ENCODE results near the gene AFDN.

AFDN gene

DNA sequence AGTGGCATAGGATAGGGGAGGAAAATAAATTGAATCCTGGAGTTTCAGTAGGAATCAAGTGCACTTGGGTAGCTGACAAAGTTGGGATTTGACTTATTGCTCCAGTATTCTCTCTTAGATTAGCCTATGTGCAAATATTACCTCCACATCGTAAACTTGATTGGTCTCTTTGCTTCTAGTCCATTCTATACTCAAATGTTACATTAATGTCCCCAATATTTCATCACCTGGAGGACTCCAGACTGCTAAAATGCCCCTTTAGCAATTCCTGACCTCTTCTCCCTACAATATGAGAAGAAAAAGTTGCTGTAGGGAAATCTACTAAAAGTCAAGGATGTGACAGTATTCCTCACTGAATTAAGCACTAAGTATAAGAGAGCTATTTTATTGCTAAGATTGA lies 16.3 kb downstream of the AFDN start:
- DNase-seq, result no peak

- DNase-seq, result no peak
These were observed 19.1 kb downstream of the AFDN start for GRCh38 chr6:167845856-167846255.

GRCh38 chr6:167846997-167847606 lies 20.4 kb downstream of the AFDN start:
- no peak for DNase-seq

DNA sequence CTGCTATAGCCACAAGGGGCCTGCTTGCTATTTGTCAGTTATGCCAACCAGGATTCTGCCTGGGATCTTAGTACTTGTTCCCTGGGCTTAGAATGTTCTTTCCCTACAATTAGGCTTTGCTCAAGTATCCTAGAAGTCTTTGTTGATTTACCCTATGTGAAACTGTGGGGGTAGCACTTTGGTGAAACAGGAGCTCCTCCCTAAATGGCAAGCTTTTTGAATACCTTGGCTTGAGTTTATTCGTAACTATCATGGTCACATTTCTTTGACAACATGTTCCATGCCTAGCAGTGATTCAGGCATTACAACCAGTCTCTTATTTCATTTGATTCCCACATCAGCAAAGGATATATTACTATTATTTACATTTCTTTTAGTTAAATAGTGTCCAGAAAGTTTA lies 21.2 kb downstream of the AFDN start:
- no peak for DNase-seq

DNA sequence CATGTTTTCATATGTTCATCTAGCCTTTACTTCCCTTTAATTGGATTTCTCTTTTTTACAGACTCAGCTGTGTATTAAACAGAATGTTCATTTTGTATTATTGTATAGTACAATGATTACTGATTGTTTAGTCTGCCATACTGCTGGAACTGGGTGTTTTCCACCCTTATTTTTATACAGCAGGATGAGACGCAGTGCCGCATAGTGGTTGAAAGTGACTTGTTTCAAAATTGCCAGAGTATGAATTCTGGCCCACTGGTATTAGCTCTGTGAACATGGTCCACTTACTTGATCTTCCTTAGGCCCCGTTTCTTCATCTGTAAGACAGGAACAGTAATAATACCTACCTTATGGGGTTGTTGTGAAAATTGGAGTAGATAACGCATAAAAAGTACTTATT lies 22.1 kb downstream of the AFDN start:
- no peak for DNase-seq

GRCh38 chr6:167849846-167850459 lies 23.2 kb downstream of the AFDN start:
- no peak for DNase-seq

DNA sequence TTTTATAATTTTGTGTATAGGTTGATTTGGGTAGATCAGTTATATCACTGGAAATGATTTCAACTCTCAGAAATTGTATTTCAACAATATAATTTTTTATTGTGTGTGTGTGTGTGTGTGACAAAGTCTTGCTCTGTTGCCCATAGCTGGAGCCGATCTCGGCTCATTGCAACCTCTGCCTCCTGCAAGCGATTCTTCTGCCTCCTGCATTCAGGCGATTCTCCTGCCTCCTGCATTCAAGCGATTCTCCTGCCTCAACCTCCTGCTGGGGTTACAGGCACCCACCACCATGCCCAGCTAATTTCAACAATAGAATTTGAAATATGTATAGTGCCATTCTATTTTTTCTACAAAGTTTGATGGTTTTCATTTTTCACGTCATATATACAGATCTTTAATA lies 24.1 kb downstream of the AFDN start:
- no peak for DNase-seq

DNA sequence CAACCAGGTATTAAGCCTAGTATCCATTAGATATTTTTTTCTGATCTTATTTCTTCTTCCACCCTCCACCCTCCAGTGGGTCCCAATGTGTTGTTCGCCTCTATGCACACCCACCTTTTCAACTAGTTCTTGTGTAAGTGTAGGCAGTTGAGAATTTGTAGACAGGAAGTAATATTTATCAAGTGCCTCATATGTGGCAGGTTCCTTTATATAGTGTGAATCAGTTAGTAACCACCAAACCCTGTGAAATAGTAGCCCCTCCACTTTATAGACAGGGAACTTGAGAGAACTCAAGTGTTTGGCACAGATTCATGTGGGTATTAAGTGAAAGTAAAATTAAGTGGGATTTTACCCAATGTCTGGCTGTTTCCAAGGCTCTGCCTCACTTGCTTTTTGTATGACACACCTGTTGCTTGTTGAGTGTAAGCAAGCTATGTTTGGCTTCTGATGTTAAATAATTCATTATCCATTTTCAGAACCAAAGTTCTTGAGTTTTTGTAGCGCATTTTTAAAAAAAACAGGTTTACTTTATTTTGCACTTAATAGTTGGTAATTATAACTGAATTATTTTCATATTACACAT lies 24.8 kb downstream of the AFDN start:
- peak; percentile 34 for DNase-seq

DNA sequence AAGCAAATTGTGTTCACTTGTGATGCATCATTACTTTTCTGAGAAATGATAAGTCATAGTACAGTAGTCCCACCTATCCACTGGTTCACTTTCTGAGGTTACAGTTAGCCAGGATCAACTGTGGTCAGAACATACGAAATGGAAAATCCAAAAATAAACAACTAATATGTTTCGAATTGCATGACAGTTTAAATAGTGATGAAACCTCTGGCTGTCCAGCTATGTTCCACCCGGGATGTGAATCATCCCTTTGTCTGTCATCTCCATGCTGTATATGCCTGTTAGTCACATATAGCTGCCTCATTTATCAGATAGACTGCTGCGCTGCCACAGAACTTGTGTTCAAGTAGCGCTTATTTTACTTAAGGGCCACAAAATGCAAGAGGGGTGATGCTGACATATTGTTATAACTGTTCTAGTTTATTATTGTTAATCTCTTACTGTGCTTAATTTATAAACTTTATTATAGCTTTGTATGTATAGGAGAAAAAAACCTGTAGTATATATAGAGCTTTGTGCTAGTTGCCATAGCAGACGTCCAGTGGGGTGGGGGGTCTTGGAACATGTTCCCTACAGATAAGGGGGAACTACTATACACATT lies 29.2 kb downstream of the AFDN start:
- DNase-seq, result no peak

GRCh38 chr6:167856474-167856873 lies 29.8 kb downstream of the AFDN start:
- no peak for DNase-seq

DNA sequence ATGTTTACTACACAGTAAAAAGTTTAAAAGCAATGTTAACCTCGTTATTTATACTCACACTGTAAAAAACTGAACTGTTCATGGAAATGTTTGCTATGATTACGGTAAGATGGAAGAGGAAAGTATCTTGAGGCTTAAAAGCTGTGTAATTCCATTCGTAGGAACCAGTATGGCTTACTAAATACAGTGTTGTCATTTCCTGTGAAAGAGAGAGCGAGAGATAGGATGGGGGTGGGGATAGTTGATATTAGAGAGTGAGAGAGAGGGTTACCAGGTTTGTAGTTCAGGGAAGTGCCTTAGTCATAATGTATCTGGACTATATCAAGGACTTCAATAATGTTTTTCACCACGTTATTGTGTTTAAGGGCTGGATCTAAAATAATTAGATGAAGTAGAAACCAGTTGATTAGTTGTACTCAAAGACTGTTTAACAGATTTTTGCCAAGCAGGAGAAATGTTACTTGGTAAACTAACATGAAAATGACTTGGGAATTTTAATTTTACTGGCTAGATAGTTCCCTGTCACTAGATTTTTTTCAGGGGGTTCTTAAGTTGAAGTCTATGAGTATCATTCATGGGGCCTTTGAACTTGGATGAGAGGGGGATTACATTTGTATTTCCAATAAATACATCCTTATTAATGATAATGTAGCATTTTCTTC lies 30.4 kb downstream of the AFDN start:
- DNase-seq, result no peak

- DNase-seq, result peak; percentile 24
These were observed 31.4 kb downstream of the AFDN start for GRCh38 chr6:167858086-167858591.

GRCh38 chr6:167858842-167859664 lies 32.3 kb downstream of the AFDN start:
- DNase-seq, result no peak

DNA sequence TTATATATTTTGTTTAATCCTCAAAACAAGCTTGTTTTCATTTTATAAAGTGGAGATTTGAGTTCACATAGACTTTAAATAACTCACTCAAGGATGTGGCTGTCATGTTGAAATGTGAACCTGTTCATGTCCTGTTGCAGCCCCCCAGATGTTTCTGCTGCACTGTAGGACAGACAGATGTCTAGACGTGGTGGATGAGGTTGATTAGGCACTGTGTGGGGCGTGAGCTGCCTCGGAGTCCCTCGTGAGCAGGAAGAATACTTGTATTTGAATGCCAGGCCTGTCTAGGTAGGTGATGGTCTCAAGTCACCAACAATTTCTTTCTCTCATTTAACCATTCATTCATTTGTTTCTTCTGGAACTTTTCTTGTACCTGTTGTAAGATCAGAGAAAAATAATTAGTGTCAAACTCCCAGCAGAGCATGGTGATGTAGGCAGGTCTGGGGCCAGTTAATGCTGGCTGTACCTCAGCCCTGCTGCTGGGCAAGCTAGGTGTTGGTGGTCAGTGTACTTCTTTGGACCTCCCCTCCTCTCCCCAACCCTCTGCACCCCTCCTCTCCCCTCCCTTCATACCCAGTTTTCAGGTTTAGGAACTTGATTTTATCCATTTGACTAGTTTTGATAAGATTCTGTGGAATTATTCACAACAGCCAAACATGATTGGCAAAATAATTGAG lies 34.0 kb downstream of the AFDN start:
- DNase-seq, result no peak

- no peak for DNase-seq
These were observed 34.7 kb downstream of the AFDN start for GRCh38 chr6:167861424-167861823.

- DNase-seq, result no peak
These were observed 37.2 kb downstream of the AFDN start for GRCh38 chr6:167863897-167864296.

GRCh38 chr6:167866642-167867041 lies 39.9 kb downstream of the AFDN start:
- DNase-seq, result no peak

DNA sequence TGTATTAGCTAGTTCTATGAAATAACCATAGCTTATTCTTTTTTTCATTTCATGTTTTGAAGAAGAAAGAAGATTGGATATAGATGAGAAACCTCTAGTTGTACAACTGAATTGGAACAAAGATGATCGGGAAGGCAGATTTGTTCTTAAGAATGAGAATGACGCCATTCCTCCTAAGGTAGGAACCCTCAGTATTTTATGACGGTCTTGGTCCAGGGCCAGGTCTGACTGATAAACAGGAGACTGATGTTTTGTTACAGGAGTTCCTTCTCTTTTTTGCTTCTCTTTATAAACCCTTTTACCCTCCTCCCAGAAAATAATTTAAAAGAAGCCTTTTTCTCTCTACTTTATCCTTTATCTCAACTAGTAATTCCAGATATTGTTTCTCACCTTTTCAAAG lies 43.6 kb downstream of the AFDN start:
- DNase-seq, result no peak

DNA sequence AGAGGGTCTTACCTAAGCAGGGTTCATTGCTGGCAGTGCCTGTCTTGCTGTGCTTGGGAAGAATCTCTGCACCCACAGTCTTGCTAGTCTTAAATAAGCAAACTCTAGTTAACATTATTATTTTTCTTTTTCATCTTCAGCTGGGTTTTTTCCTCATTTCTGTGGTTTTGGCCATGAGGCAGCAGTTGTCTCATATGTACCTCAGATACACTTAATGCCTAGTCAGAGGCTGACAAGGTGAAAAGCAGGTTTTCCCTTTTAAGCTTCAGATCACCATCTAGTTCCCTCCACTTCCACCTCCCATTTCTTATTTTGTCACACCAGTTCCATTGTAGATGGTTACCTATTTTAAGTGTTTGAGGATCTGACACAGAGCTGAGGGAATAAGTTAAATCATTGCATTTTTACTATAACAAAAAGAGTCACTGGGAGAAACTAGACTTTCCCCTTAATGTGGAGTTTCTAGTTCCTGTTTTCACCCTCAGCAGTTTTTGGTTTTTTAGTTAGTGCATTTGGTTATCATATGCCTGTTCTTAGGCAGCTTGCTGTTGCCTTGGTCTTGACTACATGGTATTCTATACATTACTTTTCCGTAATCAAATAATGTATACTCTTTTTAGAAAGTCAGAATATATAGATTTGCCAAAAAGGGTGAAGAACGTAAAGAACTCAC lies 46.0 kb downstream of the AFDN start:
- DNase-seq, result no peak

- no peak for DNase-seq
These were observed 51.5 kb downstream of the AFDN start for GRCh38 chr6:167877994-167878779.

DNA sequence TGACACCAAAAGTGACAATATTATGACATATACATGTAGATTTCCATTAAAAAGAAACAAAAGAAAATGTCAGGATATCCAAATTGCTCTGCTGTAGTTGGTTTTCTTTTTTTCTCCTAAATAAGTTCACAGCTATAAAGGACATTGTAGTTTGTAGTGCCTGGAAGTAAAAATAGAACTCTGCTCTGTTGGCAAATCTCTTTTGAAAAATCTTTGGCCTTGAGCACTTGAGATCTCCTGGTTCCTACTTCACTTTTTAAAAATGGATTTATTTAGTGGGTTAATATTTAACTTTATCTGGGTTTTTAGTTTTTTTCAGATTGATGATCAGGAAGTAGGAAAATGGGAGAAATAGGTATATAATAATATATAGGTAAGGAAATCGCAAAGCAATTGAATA lies 52.9 kb downstream of the AFDN start:
- no peak for DNase-seq

All from NCI-H1092 treated with DMSO at 0.1 percent for 48 hours (cell line).